ENCODE results near the gene CTIF. TPM values are rescaled to one million over a fixed set of nuclear protein-coding genes. Genes with fewer than 3 reads are reported as not detected.

CTIF gene
- total RNA-seq, 1 donor from 2014 or later, result 23.4 TPM

- no peak for DNase-seq
Measured at GRCh38 chr18:48753691-48754090, 214.9 kb downstream of the CTIF start.

DNA sequence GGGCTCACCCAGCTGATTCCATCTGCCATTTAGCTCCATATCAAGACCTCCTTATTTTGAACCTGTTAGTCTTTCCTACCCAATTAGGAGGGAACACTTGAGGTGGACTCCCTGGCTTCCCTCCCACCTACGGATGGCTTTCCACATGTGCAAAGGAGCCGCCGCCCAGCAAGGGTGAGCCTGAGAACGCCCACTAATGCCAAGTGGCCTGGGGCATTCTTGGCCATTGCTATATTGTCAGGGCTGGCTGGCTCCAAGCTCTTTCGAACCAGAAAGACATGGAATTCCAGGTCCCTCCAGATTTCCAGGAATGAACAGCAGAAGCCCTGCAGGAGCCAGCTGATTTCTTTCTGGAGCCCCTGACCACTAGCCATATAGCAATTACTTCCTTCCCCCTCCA lies 215.7 kb downstream of the CTIF start:
- no peak for DNase-seq

GRCh38 chr18:48754993-48755473 lies 216.2 kb downstream of the CTIF start:
- no peak for DNase-seq

DNA sequence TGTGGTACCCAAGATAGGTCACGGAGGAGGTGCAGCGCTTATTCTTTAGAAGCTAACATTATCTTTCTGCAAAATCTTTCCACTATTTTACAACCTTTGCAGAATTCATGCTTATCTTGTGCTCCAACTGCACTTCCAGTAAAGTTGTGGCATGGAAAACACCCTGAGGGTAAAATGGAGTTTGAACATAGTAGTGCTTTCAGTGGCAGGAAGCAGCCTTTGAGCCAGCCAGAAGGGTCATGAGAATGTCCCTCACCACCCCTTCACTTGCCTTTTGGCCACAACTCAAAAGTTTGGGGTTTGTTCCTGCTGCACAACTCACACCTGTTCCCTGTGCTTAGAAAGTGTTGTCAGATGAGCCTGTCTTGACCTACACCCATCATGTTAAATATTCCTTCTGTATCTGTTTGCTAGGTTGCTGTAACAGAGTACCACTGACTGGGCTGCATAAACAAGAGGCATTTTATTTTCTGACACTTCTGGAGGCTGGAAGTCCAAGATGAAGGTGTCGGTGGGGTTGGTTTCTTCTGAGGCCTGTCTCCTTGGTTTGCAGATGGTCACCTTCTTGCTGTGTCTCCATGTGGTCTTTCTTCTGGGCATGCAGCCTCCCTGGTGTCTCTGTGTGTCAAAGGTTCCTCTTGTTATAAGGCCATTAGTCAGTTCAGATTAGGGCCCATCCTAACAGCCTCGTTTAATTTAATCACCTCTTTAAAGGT lies 217.8 kb downstream of the CTIF start:
- no peak for DNase-seq

- DNase-seq, result no peak
Measured at GRCh38 chr18:48757367-48757766, 218.5 kb downstream of the CTIF start.

DNA sequence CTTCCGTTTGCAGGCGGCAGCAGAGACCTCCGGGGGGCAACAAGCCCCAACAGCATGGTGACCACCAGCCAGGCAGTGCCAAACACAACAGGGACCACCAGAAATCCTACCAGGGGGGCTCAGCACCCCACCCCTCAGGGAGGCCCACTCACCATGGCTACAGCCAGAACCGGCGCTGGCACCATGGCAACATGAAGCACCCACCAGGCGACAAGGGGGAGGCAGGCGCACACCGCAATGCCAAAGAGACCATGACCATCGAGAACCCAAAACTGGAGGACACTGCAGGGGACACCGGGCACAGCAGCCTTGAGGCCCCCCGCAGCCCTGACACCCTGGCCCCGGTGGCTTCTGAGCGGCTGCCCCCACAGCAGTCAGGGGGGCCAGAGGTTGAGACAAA lies 219.1 kb downstream of the CTIF start:
- DNase-seq, result no peak

- no peak for DNase-seq
Measured at GRCh38 chr18:48761582-48761981, 222.8 kb downstream of the CTIF start.

GRCh38 chr18:48762022-48762421 lies 223.2 kb downstream of the CTIF start:
- no peak for DNase-seq

DNA sequence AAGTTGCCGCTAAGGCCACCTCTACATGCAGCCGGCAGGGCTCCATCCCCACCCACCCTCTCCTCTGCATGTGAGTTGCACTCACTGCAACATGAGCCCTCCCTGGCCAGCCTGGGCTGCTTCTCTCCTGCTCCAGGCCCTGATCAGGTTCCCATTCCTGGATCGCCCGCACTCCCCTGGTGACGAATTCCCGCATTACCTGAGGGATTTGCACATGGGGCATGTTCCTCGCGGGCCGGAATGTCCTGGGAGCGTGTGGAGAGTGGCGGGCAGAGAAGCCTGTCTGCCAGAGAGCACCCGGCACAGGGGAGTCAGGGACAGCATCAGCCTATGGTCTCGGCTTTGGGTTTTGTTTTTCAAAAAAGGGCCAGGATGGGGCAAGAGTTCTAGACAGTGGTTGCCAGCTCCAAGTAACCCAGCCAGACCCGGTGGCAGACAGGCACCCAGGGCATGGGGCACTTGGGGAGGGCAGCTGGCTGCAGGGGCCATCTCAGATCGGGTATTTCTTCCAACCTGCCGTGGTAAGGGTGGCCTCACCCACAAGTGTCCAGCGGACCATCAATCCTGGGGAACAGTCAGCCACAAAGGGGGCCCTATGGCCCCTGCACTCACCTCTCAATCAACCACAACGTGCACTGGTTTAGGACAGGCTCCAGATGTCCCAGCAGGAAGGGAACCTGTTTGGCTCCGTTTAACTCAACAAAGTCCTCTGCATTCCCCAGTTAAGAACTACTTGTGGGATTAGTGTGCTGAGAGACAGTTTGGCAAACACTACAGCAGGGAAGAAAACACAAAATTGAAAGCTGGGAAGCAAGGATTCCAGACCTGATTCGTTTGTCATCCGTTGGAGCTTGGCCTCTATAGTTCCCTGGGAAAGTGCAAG lies 224.2 kb downstream of the CTIF start:
- peak; percentile 41 for DNase-seq

DNA sequence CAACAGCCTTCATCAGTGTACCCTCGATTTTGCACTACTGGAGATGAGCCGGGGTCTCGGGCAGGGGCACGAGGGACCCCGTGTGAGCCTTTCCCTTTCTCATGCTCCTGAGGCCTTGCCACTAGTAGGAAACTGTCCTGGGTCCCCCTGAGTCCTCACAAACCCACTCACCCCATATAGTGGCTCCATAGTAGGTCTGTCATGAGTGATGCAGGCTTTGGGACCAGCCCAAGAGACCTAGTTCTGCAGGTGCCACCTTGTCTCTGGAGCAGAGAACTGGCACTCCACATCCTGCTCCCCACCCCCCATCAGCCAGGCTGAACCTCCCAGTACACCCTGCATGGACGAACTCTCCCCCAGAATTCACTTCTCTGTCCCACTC lies 224.9 kb downstream of the CTIF start:
- DNase-seq, result no peak

- DNase-seq, result no peak
Measured at GRCh38 chr18:48765053-48765452, 226.2 kb downstream of the CTIF start.

DNA sequence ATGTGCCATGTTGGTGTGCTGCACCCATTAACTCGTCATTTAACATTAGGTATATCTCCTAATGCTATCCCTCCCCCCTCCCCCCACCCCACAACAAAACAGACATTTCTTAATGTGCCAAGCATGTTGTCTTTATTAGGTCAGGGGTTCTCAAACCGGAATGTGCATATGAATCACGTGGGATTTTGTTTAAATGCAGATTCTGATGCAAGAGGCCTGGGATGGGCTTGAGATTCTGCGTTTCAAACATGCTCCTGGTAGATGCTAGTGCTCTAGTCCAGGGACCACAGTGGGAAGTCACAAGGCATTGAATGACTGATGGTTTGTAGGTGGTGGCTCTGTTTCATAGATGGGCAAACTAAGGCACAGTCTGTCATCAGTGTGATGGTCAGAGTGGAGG lies 227.2 kb downstream of the CTIF start:
- no peak for DNase-seq

DNA sequence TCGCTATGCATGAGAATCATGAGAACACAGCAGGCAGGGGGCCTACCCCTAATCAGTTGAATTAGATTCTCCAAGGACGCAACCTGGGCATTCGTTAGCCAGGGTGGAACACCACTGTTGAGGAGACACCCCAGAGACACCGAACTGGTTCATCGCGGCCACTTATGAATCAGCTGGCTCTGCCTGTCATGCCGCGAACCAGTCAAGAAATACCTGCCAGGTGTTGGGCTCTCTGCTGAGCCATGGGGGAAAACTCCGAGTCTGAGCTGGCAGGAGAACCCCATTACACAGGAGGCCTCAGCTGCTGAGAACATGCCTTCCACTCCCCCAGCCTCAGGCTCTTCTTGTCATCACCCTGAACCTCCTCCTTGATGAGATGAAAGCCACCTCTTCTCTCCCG lies 227.7 kb downstream of the CTIF start:
- no peak for DNase-seq

DNA sequence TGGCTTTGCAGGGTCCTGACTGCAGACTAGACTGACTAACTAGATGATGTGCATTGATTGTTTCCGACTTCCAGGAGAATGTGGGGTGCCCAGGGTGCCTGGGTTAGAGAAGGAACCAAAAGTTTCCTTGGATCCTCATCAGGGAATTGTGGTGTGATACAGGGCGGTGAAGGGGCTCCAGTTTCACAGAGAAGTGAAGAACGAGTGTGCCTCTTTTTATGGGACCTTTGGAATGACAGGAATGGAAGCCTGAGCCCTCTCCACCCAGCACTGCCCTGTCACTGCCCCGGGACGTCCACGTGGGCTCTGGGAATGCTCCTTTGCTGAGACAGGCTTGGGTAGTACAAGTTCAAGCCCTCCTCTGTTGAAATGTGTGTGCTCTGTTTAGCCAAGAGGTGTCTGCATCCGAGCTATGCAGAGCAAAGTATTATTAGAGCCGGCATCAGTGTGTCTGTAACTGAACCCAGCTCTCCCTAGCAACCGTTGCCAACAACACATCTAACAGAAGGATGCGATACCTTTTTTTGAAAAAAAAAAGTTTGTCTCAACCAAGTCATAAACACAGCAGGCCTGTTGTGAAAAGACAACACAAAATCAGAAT lies 228.4 kb downstream of the CTIF start:
- DNase-seq, result peak; percentile 84

DNA sequence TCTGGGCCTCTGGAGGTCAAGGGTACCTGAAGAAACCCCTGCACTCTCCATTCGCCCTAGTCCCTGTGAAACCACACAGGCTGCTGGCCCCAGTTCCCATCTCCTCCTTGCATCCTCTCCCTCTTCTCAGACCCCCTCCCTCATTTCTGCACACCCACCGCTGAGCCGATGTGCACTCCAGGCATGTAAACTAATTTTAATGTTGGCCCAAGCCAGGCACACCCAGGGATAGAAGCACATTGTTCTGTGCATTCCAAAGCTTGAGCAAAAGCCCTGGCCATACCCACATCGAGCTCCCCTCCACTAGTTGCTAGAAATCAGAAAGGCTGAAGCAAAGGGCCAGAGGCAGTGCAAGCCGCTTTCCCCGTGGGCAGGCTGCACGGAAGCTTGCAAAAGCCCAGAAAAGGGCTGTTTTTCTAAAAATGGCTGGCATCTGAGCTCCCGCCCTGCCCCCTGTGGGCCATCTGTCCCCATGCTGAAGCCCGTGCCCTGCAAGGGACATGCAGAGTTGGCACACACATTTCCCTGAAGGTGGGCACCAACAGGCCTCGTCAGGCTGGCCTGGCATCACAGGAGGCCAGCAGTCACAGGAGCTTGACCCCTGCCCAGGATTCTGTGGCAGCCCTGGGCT lies 230.3 kb downstream of the CTIF start:
- no peak for DNase-seq

- DNase-seq, result no peak
Measured at GRCh38 chr18:48770243-48770642, 231.4 kb downstream of the CTIF start.

GRCh38 chr18:48771641-48772375 lies 233.0 kb downstream of the CTIF start:
- peak; percentile 58 for DNase-seq

- no peak for DNase-seq
Measured at GRCh38 chr18:48772457-48772856, 233.6 kb downstream of the CTIF start.

DNA sequence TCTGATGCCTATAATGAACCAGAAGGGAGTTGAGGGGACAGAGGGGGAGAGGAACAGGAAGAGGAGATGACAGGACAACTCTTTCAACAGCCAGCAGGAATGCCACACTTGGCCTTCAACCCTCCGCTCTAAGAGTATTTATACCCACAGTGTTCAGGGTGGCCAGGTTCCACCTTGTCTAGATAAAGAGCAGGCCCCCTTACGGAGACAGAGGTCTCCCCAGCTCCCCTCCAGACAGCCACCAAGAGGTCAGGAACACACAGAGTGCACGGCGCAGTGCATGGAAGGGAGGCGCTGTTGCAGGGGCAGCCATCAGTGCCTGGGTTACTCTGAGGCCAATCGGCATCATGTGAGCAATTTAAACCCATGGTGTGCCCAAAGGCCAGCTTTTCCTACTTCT lies 235.0 kb downstream of the CTIF start:
- no peak for DNase-seq

DNA sequence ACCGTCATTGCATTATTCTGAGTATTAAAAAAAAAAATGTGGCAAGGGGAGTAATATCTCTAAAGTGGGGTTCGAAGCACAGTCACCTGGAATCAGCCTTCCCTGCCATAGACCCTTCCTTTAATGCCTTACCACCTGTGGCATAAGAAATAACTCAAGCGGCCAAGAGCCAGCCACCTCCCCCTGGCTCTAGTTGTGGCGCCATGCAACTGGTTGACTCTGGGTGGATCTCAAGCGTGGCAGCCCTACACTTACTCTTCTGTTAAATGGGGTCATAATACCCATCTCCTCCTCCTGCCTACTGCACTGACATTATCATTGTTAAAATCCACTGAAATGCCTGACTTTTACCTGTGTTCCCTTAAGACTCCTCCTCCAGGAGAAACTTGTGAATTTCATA lies 236.1 kb downstream of the CTIF start:
- no peak for DNase-seq

- no peak for DNase-seq
Measured at GRCh38 chr18:48775372-48776155, 236.7 kb downstream of the CTIF start.

All from tongue (tissue), 2 donors.